RWPE2 (cell line): Measurements from ENCODE around the gene PACS1.

ENCODE experiments used
- ATAC-seq: fragments of 200-7000 bp; cut with Tn5 transposase; 3 replicates; pipeline ENCODE4 v1.9.1; 2021; ENCODE audit warnings: low read depth
- DNase-seq: peaks from one replicate; pipeline ENCODE4 v3.0.0-alpha.2; 2020; ENCODE audit warnings: low spot score
- H3K27ac ChIP-seq: fragments of 450-650 bp; 2 replicates; pipeline ENCODE4 v1.5.1; 2017; ENCODE audit warnings: mild to moderate bottlenecking; ENCODE audit not compliant: poor library complexity, severe bottlenecking
- H3K27me3 ChIP-seq: fragments of 250-450 bp; sonication (Bioruptor Pico); 2 replicates; pipeline ENCODE4 v1.5.1; 2021; ENCODE audit warnings: mild to moderate bottlenecking, moderate library complexity; ENCODE audit not compliant: insufficient read depth, poor library complexity, severe bottlenecking
- H3K36me3 ChIP-seq: fragments of 250-450 bp; sonication (Bioruptor Pico); 2 replicates; pipeline ENCODE4 v1.5.1; 2020; ENCODE audit warnings: low read depth, mild to moderate bottlenecking, moderate library complexity
- H3K4me1 ChIP-seq: fragments of 250-450 bp; sonication (Bioruptor Pico); 2 replicates; pipeline ENCODE4 v1.5.1; 2021; ENCODE audit warnings: mild to moderate bottlenecking, moderate library complexity; ENCODE audit not compliant: insufficient read depth, poor library complexity, severe bottlenecking
- H3K4me3 ChIP-seq: fragments of 250-450 bp; sonication (Bioruptor Pico); 2 replicates; pipeline ENCODE4 v1.5.1; 2021; ENCODE audit warnings: mild to moderate bottlenecking, moderate library complexity; ENCODE audit not compliant: severe bottlenecking
- H3K9me3 ChIP-seq: fragments of 250-450 bp; sonication (Bioruptor Pico); 2 replicates; pipeline ENCODE4 v1.5.1; 2021; ENCODE audit warnings: mild to moderate bottlenecking, moderate library complexity; ENCODE audit not compliant: severe bottlenecking
- TF ChIP-seq, protein P1 (sequence below): fragments of 450-650 bp; IDR thresholded peaks from one replicate; pipeline ENCODE4 v1.5.1; 2017; ENCODE audit warnings: mild to moderate bottlenecking, moderate library complexity; ENCODE audit not compliant: poor library complexity, severe bottlenecking

The PACS1 gene

DNA sequence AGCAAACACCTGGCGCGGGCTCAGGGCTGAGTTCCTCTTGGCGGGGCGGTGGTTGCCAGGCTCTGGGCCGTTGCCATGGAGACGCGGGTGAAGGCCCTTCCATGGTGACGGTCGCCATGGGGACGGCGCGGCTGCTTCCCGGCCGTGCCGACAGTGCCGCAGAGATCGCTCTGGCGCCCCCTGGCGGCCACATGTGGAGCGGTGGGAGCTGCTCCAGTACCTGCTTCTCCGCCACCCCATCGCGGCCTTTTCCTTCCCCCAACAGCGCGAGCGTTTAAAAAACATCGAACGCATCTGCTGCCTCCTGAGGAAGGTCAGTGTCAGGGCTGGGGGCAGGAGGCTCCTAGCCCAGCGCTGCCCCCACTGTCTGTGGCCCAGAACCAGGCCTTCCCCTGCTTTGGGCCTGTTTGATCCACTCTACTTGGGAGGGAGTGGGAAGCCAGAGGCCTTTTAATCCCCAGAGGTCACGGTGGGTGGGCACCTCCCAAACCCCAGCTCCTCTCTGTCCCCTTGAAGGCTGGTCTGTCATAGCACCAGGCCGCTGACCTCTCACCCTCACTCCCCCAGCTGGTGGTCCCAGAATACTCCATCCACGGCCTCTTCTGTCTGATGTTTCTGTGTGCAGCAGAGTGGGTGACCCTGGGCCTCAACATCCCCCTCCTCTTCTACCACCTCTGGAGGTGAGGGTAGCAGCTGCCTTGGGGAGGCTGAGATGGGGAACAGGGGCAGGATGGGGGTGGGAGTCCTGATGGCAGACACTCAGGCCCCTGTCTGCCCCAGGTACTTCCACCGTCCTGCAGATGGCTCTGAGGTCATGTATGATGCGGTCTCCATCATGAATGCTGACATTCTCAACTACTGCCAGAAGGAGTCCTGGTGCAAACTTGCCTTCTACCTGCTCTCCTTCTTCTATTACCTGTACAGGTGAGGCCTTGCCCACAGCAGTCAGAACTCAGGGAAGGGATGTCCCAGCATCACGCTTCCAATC lies 212.7 kb downstream of the PACS1 start:
- no peak overlapping the region for H3K4me3 ChIP-seq
- H3K27me3 ChIP-seq, result no peaks in the 10 kb centered on the region
- H3K9me3 ChIP-seq, result no peaks in the 10 kb centered on the region
- peaks cover under 1% of the 10 kb centered on the region for H3K4me1 ChIP-seq
- DNase-seq, result peak; percentile 98
- H3K27ac ChIP-seq, result no peak overlapping the region
- peaks cover 13% of the 10 kb centered on the region; the same call in 1 of the 2 replicates for H3K36me3 ChIP-seq
- peak; percentile 78 for ATAC-seq
- TF ChIP-seq, protein P1, sequence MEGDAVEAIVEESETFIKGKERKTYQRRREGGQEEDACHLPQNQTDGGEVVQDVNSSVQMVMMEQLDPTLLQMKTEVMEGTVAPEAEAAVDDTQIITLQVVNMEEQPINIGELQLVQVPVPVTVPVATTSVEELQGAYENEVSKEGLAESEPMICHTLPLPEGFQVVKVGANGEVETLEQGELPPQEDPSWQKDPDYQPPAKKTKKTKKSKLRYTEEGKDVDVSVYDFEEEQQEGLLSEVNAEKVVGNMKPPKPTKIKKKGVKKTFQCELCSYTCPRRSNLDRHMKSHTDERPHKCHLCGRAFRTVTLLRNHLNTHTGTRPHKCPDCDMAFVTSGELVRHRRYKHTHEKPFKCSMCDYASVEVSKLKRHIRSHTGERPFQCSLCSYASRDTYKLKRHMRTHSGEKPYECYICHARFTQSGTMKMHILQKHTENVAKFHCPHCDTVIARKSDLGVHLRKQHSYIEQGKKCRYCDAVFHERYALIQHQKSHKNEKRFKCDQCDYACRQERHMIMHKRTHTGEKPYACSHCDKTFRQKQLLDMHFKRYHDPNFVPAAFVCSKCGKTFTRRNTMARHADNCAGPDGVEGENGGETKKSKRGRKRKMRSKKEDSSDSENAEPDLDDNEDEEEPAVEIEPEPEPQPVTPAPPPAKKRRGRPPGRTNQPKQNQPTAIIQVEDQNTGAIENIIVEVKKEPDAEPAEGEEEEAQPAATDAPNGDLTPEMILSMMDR, result peak; percentile 90

DNA sequence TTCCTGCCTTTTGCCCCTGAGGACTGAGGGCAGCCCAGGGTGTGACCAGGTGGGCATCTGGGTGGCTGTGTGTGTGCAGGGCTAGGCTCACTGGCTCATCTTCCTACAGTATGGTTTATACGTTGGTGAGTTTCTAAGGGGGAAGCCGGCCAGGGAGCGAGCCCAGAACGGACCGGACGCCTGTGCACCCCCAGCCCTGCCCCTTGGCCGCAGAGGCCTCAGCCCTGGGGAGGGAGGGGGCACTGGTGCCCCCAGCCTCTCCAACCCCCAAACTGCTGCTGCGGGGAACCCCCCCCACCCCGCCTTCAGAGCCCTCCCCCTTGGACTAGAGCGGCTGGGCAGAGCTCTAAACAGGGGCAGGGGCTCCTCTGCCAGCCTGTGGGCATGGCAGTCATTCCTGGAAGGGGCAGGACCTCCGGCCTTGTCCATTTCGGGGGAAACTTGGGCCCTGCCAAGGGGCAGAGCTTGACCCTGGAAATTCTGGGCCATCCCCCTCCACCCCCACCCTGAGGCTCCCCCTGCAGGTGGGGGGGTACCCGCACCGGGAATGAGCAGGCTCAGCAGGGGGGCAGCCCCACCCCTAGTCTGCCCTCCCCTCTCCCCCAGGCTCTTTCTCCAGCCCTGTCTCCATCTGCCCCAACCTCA lies 213.5 kb downstream of the PACS1 start:
- TF ChIP-seq, protein P1, result no peak
- Histone ChIP-seq H3K27ac (no peak overlapping the region), H3K27me3 (no peaks in the 10 kb centered on the region), H3K4me3 (no peak overlapping the region), H3K36me3 (peaks cover 13% of the 10 kb centered on the region; the same call in 1 of the 2 replicates), H3K9me3 (no peaks in the 10 kb centered on the region), H3K4me1 (peaks cover 4% of the 10 kb centered on the region)
- ATAC-seq (no peak), DNase-seq (peak; percentile 42)

DNA sequence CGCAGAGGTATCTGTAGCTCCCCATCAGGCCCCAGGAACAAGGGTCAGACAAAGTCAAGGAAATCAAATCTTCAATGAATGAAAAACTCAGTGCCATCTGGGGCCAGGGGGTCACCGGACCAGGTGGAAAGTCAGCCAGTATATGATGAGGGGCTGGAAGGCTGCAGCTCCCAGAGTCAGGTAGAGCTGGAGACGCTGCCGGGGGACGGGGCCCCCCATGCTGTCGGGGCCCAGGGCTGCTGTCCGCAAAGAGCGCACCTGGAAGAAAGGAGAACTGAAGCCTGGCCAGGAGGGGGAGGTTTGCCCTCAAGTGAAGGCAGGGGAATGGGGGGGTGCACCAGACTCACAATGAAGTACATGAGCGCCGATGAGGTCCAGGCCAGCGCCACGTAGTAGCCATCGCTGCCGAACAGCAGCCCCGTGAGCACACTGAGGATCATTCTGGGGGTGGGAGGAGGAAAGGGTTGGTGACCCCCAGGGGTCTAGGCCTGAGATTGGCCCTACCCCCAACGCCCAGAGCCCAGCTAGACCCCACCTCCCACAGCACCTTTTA lies 214.5 kb downstream of the PACS1 start:
- H3K4me3 ChIP-seq, result no peak overlapping the region
- H3K27ac ChIP-seq, result no peak overlapping the region
- TF ChIP-seq, protein P1, result no peak
- H3K27me3 ChIP-seq, result no peaks in the 10 kb centered on the region
- H3K36me3 ChIP-seq, result peaks cover 13% of the 10 kb centered on the region; the same call in 1 of the 2 replicates
- ATAC-seq (no peak), DNase-seq (no peak)
- H3K9me3 ChIP-seq, result no peaks in the 10 kb centered on the region
- peaks cover 4% of the 10 kb centered on the region for H3K4me1 ChIP-seq

DNA sequence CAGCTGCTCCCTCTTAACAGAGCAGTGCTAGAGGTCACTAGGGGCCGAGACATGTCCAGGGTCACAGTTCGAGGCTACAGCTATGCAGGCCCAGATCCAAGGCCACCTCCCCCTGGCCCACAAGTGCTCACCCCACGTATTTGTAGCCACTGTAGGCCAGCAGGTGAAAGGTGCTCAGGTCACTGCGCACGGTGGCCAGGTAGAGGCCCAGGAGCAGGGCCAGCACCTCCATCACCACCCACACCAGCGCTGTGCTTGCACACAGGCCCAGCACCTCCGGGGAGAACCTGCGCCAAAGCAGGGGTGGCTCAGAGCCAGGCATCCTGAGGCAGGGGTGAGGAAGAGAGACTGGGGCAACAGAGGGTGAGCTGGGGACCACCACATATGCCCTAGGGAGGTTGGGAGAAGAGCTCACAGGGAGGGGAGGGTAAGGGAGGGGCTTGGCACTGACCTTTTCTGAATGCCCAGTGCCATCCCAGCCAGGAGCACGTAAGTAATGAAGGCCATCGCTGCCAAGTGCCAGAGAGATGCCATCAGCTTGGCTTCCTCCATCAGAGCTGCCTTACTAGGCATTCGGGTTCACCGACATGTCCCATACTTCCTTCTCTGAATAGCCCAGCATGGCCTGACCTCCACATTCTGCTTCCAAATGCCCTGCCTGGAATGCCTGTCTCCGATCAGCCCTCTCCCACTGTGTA lies 215.3 kb downstream of the PACS1 start:
- no peaks in the 10 kb centered on the region for H3K9me3 ChIP-seq
- H3K4me1 ChIP-seq, result peaks cover 7% of the 10 kb centered on the region
- ATAC-seq (no peak), DNase-seq (no peak)
- TF ChIP-seq, protein P1, result no peak
- H3K4me3 ChIP-seq, result no peak overlapping the region
- no peak overlapping the region for H3K27ac ChIP-seq
- no peaks in the 10 kb centered on the region for H3K27me3 ChIP-seq
- H3K36me3 ChIP-seq, result peaks cover 13% of the 10 kb centered on the region; the same call in 1 of the 2 replicates
